Hindlimb muscle (tissue), 1 donor: ENCODE results near the gene OTX1. TPM values are rescaled to one million over a fixed set of nuclear protein-coding genes. Genes with fewer than 3 reads are reported as not detected.
"Not testable (repeated sequence)": the region's sequence is repeated elsewhere in the genome, so short reads cannot be mapped to it uniquely, and the experiment has no call there.

Source experiments
- DNase-seq: peaks from one replicate; pipeline ENCODE4 v3.0.0-alpha.2; 2013
- polyA plus RNA-seq: library from polyadenylated mRNA; unstranded; fragments of 120-200 nt; gene quantifications from one replicate; pipeline ENCODE4 v1.2.1, GENCODE V29; 2013; ENCODE audit not compliant: insufficient read length

Gene OTX1
- polyA plus RNA-seq, 1 donor, result 0.06 TPM

GRCh38 chr2:63058921-63059792 lies 8.5 kb downstream of the OTX1 start:
- DNase-seq, result no peak

GRCh38 chr2:63059793-63060471 lies 9.3 kb downstream of the OTX1 start:
- DNase-seq, result no peak

- DNase-seq, result no peak
Measured at GRCh38 chr2:63060472-63060991, 9.9 kb downstream of the OTX1 start.

- DNase-seq, result no peak
Measured at GRCh38 chr2:63064197-63064596, 13.6 kb downstream of the OTX1 start.

- no peak for DNase-seq
Measured at GRCh38 chr2:63064661-63065060, 14.0 kb downstream of the OTX1 start.

GRCh38 chr2:63066265-63066664 lies 15.6 kb downstream of the OTX1 start:
- DNase-seq, result no peak

GRCh38 chr2:63066838-63067237 lies 16.2 kb downstream of the OTX1 start:
- DNase-seq, result no peak

- DNase-seq, result no peak
Measured at GRCh38 chr2:63071664-63072063, 21.0 kb downstream of the OTX1 start.

- no peak for DNase-seq
Measured at GRCh38 chr2:63073994-63074393, 23.4 kb downstream of the OTX1 start.

- not testable (repeated sequence) for DNase-seq
Measured at GRCh38 chr2:63074399-63074798, 23.8 kb downstream of the OTX1 start.

- no peak for DNase-seq
Measured at GRCh38 chr2:63078852-63079606, 28.4 kb downstream of the OTX1 start.

GRCh38 chr2:63081404-63081803 lies 30.8 kb downstream of the OTX1 start:
- no peak for DNase-seq

GRCh38 chr2:63086687-63087086 lies 36.1 kb downstream of the OTX1 start:
- no peak for DNase-seq

- DNase-seq, result no peak
Measured at GRCh38 chr2:63092401-63092800, 41.8 kb downstream of the OTX1 start.

GRCh38 chr2:63092857-63093256 lies 42.2 kb downstream of the OTX1 start:
- no peak for DNase-seq

GRCh38 chr2:63093502-63093901 lies 42.9 kb downstream of the OTX1 start:
- no peak for DNase-seq

GRCh38 chr2:63096491-63096890 lies 45.9 kb downstream of the OTX1 start:
- DNase-seq, result no peak

- no peak for DNase-seq
Measured at GRCh38 chr2:63099032-63099431, 48.4 kb downstream of the OTX1 start.

GRCh38 chr2:63101954-63102353 lies 51.3 kb downstream of the OTX1 start:
- no peak for DNase-seq

- no peak for DNase-seq
Measured at GRCh38 chr2:63104482-63104881, 53.9 kb downstream of the OTX1 start.
